ENCODE results near the gene CASZ1. TPM values are rescaled to one million over a fixed set of nuclear protein-coding genes. Genes with fewer than 3 reads are reported as not detected.

The CASZ1 gene
- total and polyA plus RNA-seq, 9 of the 15 experiments (the other 6 are each of a cell fraction or from before 2014, with no cell fraction given), result 0.01 to 4.0 (median 0.76) TPM; not detected in 1

DNA sequence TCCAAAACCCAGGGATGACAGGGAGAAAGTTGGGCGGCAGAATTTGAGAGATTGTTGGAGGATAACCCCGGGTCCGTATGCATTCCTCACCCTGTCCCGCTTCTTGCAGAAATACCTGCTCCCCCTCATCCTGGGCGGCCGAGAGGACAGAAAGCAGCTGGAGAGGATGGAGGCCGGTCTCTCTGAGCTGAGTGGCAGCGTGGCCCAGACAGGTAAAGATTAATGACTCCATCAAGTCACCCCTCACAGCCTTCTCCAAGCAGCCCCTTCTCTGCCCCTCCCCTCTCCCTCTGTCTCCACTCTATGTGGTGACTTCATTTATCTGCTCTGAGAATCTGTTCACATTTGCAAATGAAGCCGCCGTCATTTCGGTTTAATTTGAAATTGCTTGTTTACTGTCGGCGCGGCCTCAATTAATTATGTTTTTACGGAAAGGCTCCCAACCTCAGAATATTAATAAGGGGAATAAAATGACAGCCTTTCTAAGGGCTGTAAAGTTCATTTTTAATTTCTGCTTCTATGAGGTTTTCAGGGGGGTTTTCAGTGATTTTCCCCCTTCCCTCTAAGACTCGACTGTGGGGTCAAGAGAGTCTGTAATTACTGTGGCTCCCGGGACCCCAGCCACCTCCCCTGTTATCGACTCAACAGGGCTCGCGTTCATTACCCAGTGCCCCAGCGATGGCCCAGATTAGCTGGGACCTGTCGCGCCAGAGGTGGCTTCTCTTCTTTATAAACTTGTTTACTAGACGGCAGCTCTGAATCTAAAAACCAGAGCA is 173.3 kb downstream of the CASZ1 start (continued):
- no peak for TF ChIP-seq MEIS2 (IDR thresholded peaks at IDR 0.05; ENCODE audit: partially characterized antibody)
- TF ChIP-seq ETV6 (IDR thresholded peaks at IDR 0.05; ENCODE audit: borderline replicate concordance in 1 of 2, low read depth in 2 of 2, low read length in 1 of 2), result no peak
- no peak for TF ChIP-seq ETV6 (CRISPR knock-in tag; IDR thresholded peaks at IDR 0.05; ENCODE audit: borderline replicate concordance)
- no peak for TF ChIP-seq NEUROD1 (IDR thresholded peaks at IDR 0.05; ENCODE audit: borderline replicate concordance, low read depth, low read length, partially characterized antibody)

DNA sequence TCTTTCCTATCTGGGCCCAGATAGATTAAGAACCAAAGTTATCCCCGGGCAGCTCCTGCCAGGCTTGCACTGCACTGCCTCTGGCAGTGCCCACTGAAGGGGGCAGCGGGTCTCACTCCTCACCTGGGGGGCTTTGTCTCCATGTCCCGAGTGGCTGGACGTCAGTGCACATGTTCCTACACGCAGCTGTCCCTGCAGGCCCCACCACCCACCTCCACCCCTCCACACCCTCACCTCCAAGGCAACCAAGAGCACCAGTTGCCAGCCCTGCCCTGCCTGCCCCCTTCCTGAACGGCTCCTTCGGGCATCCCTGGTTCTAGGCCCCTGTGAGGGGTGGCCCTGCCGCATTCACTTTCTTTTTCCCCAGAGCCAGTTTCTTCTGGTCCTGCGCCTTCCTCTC is 174.5 kb downstream of the CASZ1 start:
- BruUV-seq (replicated peaks), result no TSS peak
- ChIA-PET CTCF (ENCODE audit: low intra/inter-chr PET ratio) (no interaction called here), POLR2A (interaction anchor here (0.6 to 1.5 kb wide), 2 partner anchors 10 to 53 kb away, joined by 3 to 4 read pairs; no protein-coding TSS in a partner anchor)
- no peak overlapping the region for H3K9ac ChIP-seq (ENCODE audit: insufficient read depth in 1 of 2, low read depth in 2 of 2, low read length in 2 of 2)
- H3K4me3 ChIP-seq, result no peak overlapping the region
- no peaks in the 10 kb centered on the region for H3K9me3 ChIP-seq (replicated peaks; ENCODE audit: control insufficient read depth, insufficient read depth, low read depth, low read length)
- no peaks in the 10 kb centered on the region for H3K9me1 ChIP-seq (ENCODE audit: control insufficient read depth, insufficient read depth, low read length)
- ATAC-seq, result no peak
- no peaks in the 10 kb centered on the region for H4K20me1 ChIP-seq (replicated peaks; ENCODE audit: control insufficient read depth, insufficient read depth, low read length)
- H3K36me3 ChIP-seq (ENCODE audit: control insufficient read depth, insufficient read depth, low read length), result peaks cover 27% of the 10 kb centered on the region; the same call in 2 of the 3 replicates
- no peak for DNase-seq (ENCODE audit: extremely low read depth in 1 of 4, low spot score in 3 of 4)
- no peak overlapping the region for H3K27ac ChIP-seq (ENCODE audit: extremely low read depth, low read depth, low read length)
- TF ChIP-seq ETV5 (CRISPR knock-in tag; IDR thresholded peaks at IDR 0.05; ENCODE audit: low read depth) (no peak), CHD1 (IDR thresholded peaks at IDR 0.05; ENCODE audit: low read length) (no peak), ZNF3 (CRISPR knock-in tag; IDR thresholded peaks at IDR 0.05) (no peak), NCOA2 (IDR thresholded peaks at IDR 0.05; ENCODE audit: partially characterized antibody in 2 of 2) (no peak), TAF1 (IDR thresholded peaks at IDR 0.05; ENCODE audit: control insufficient read depth, extremely low read depth, insufficient read depth, low read length, severe bottlenecking) (no peak), ZNF174 (CRISPR knock-in tag; IDR thresholded peaks at IDR 0.05) (no peak), PCBP1 (IDR thresholded peaks at IDR 0.05; ENCODE audit: low read depth, low read length, poor library complexity, severe bottlenecking) (no peak), HDAC3 (IDR thresholded peaks at IDR 0.05; ENCODE audit: borderline replicate concordance, partially characterized antibody) (no peak)
- TF ChIP-seq, protein P1, sequence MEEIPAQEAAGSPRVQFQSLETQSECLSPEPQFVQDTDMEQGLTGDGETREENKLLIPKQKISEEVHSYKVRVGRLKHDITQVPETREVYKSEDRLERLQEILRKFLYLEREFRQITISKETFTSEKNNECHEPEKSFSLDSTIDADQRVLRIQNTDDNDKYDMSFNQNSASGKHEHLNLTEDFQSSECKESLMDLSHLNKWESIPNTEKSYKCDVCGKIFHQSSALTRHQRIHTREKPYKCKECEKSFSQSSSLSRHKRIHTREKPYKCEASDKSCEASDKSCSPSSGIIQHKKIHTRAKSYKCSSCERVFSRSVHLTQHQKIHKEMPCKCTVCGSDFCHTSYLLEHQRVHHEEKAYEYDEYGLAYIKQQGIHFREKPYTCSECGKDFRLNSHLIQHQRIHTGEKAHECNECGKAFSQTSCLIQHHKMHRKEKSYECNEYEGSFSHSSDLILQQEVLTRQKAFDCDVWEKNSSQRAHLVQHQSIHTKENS (CRISPR knock-in tag; IDR thresholded peaks at IDR 0.05), result no peak
- TF ChIP-seq, protein P2, sequence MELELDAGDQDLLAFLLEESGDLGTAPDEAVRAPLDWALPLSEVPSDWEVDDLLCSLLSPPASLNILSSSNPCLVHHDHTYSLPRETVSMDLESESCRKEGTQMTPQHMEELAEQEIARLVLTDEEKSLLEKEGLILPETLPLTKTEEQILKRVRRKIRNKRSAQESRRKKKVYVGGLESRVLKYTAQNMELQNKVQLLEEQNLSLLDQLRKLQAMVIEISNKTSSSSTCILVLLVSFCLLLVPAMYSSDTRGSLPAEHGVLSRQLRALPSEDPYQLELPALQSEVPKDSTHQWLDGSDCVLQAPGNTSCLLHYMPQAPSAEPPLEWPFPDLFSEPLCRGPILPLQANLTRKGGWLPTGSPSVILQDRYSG (tag; conservative IDR thresholded peaks at IDR 0.05; ENCODE audit: low read depth), result no peak
- H2AFZ ChIP-seq (ENCODE audit: low read depth, low read length), result no peak overlapping the region
- no peaks in the 10 kb centered on the region for H3K27me3 ChIP-seq (ENCODE audit: control insufficient read depth in 2 of 2, insufficient read depth in 2 of 2, low read length in 2 of 2)
- 85% methylated on average over 9 of the region's 9 CpGs for WGBS (ENCODE audit: insufficient coverage, low coverage, missing lambda C conversion rate)
- H3K4me2 ChIP-seq (ENCODE audit: insufficient read depth, low read length), result no peak overlapping the region
- no peaks in the 10 kb centered on the region for H3K79me2 ChIP-seq (ENCODE audit: control insufficient read depth, insufficient read depth, low read length)
- intact Hi-C loops (cut with micrococcal nuclease) (no loop called here), in situ Hi-C loops (cut with MboI) (no loop called here)
- H3K4me1 ChIP-seq (replicated peaks in 1 of 2; ENCODE audit: control insufficient read depth in 2 of 2, insufficient read depth in 2 of 2, low read length in 2 of 2), result peaks cover 0 to 4% of the 10 kb centered on the region in 2 experiments; a peak in 1 of 5 replicates
- no peak for FAIRE-seq
